Loucy (cell line): Measurements from ENCODE around the gene CRYBG2.
"Not testable (repeated sequence)": the region's sequence is repeated elsewhere in the genome, so short reads cannot be mapped to it uniquely, and the experiment has no call there.

Experiments used
- H2AFZ ChIP-seq: fragments of 200-600 bp; sonication (generic); 2 replicates; pipeline ENCODE4 v1.6.0; 2016; ENCODE audit warnings: antibody characterized with exemption, mild to moderate bottlenecking, low read length, moderate library complexity
- H3F3A ChIP-seq: fragments of 200-600 bp; 2 replicates; pipeline ENCODE4 v1.6.0; 2016; ENCODE audit warnings: antibody characterized with exemption, low read depth, mild to moderate bottlenecking
- H3K27me3 ChIP-seq: fragments of 200-600 bp; sonication (generic); 2 replicates; pipeline ENCODE4 v1.6.1; 2014; ENCODE audit warnings: low read length, mild to moderate bottlenecking; ENCODE audit not compliant: insufficient read depth, poor library complexity, severe bottlenecking
- H3K36me3 ChIP-seq: fragments of 200-600 bp; sonication (generic); 2 replicates; pipeline ENCODE4 v1.6.1; 2016; ENCODE audit warnings: low read length; ENCODE audit not compliant: insufficient read depth
- H3K4me1 ChIP-seq: fragments of 200-600 bp; sonication (generic); 2 replicates; pipeline ENCODE4 v1.5.1; 2014; ENCODE audit warnings: low read length, mild to moderate bottlenecking; ENCODE audit not compliant: insufficient read depth, poor library complexity, severe bottlenecking
- H3K4me2 ChIP-seq: fragments of 200-600 bp; sonication (generic); 2 replicates; pipeline ENCODE4 v1.6.0; 2014; ENCODE audit warnings: antibody characterized with exemption, low read length, low read depth, mild to moderate bottlenecking; ENCODE audit not compliant: poor library complexity, severe bottlenecking
- H3K4me3 ChIP-seq: fragments of 200-600 bp; sonication (generic); 2 replicates; pipeline ENCODE4 v1.5.1; 2014; ENCODE audit warnings: low read length, mild to moderate bottlenecking, mixed read lengths; ENCODE audit not compliant: poor library complexity, severe bottlenecking
- H3K79me2 ChIP-seq: fragments of 200-600 bp; sonication (generic); 2 replicates; pipeline ENCODE4 v1.6.1; 2014; ENCODE audit warnings: low read length; ENCODE audit not compliant: insufficient read depth
- H3K9ac ChIP-seq: fragments of 200-600 bp; sonication (generic); 2 replicates; pipeline ENCODE4 v1.6.0; 2014; ENCODE audit warnings: mild to moderate bottlenecking, low read depth, low read length, moderate library complexity; ENCODE audit not compliant: poor library complexity, severe bottlenecking
- H3K9me2 ChIP-seq: fragments of 200-600 bp; sonication (generic); replicated peaks from 2 replicates; pipeline ENCODE4 v1.6.1; 2016; ENCODE audit warnings: low read depth, low read length, mixed read lengths
- H3K9me3 ChIP-seq: fragments of 200-600 bp; sonication (generic); 2 replicates; pipeline ENCODE4 v1.6.1; 2014; ENCODE audit warnings: mild to moderate bottlenecking, antibody characterized with exemption, low read length, low read depth; ENCODE audit not compliant: insufficient read depth
- H4K20me1 ChIP-seq: fragments of 200-600 bp; sonication (generic); 2 replicates; pipeline ENCODE4 v1.6.0; 2014; ENCODE audit warnings: antibody characterized with exemption, low read length, mild to moderate bottlenecking; ENCODE audit not compliant: insufficient read depth, poor library complexity, severe bottlenecking
- EZH2phosphoT487 ChIP-seq: fragments of 200-600 bp; IDR thresholded peaks from 2 replicates; pipeline ENCODE4 v1.6.1; 2018; ENCODE audit warnings: antibody characterized with exemption, mild to moderate bottlenecking, moderate library complexity, borderline replicate concordance
- TF ChIP-seq, protein P1 (sequence below): fragments of 200-600 bp; sonication (generic); conservative IDR thresholded peaks from 2 replicates; pipeline ENCODE4 v1.5.1; 2014; ENCODE audit warnings: mild to moderate bottlenecking, antibody characterized with exemption, low read length

CRYBG2 gene

DNA sequence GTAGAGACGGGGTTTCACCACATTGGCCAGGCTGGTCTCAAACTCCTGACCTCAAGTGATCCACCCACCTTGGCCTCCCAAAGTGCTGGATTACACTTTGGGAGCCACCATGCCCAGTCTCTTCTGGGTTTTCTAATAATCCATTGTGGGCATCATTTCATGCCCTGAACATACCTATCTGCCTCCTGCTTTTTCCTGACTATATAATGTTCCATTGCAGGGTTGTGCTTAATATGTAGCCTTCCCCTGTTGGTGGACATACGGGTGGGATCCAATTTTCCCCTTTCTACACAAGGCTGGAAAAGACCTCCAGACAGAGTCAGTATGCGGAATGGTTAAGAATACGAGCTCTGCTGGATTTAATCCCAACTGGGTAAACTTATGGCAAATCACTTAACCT, 22.1 kb upstream of the CRYBG2 start:
- TF ChIP-seq EZH2phosphoT487: no peak
- TF ChIP-seq, protein P1, sequence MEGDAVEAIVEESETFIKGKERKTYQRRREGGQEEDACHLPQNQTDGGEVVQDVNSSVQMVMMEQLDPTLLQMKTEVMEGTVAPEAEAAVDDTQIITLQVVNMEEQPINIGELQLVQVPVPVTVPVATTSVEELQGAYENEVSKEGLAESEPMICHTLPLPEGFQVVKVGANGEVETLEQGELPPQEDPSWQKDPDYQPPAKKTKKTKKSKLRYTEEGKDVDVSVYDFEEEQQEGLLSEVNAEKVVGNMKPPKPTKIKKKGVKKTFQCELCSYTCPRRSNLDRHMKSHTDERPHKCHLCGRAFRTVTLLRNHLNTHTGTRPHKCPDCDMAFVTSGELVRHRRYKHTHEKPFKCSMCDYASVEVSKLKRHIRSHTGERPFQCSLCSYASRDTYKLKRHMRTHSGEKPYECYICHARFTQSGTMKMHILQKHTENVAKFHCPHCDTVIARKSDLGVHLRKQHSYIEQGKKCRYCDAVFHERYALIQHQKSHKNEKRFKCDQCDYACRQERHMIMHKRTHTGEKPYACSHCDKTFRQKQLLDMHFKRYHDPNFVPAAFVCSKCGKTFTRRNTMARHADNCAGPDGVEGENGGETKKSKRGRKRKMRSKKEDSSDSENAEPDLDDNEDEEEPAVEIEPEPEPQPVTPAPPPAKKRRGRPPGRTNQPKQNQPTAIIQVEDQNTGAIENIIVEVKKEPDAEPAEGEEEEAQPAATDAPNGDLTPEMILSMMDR: no peak
- H2AFZ ChIP-seq: no peak overlapping the region
- no peaks in the 10 kb centered on the region for H3K27me3 ChIP-seq
- no peak overlapping the region for H3K9ac ChIP-seq
- no peak overlapping the region for H3K4me3 ChIP-seq
- H3K4me1 ChIP-seq: peaks cover 80% of the 10 kb centered on the region
- no peaks in the 10 kb centered on the region for H3K9me3 ChIP-seq
- H3K9me2 ChIP-seq: no peaks in the 10 kb centered on the region
- H3K4me2 ChIP-seq: no peak overlapping the region
- H3F3A ChIP-seq: peaks cover 23% of the 10 kb centered on the region
- no peaks in the 10 kb centered on the region for H4K20me1 ChIP-seq
- no peaks in the 10 kb centered on the region for H3K36me3 ChIP-seq
- H3K79me2 ChIP-seq: no peaks in the 10 kb centered on the region

DNA sequence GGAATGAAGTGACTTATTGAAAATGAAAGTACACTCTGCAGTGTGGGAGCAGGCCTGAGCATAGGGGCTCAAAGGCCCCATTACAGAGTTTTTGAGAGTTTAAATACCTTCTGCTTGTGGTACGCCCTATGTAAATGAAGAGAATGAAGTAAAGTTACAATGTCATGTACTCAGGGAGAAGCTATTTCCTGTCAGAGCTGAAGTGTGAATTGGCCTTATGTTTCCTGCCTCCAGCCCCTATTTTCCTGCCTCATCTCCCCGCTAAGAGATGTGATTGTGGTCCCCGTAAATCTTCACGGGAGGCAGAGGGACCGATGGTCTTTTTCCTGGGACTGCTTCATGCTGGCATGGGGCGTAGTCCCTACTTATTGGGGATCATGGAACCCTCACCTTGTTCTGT, 21.2 kb upstream of the CRYBG2 start:
- peak overlapping the region; percentile 64 for H3K4me3 ChIP-seq
- no peaks in the 10 kb centered on the region for H4K20me1 ChIP-seq
- no peaks in the 10 kb centered on the region for H3K9me2 ChIP-seq
- H3K4me1 ChIP-seq: peaks cover 89% of the 10 kb centered on the region
- peaks cover 23% of the 10 kb centered on the region for H3F3A ChIP-seq
- H3K9me3 ChIP-seq: no peaks in the 10 kb centered on the region
- no peak overlapping the region for H2AFZ ChIP-seq
- H3K4me2 ChIP-seq: peak overlapping the region; percentile 70
- H3K79me2 ChIP-seq: peaks cover 4% of the 10 kb centered on the region
- TF ChIP-seq EZH2phosphoT487: no peak
- TF ChIP-seq, protein P1: no peak
- peak overlapping the region; percentile 85 for H3K9ac ChIP-seq
- no peaks in the 10 kb centered on the region for H3K36me3 ChIP-seq
- no peaks in the 10 kb centered on the region for H3K27me3 ChIP-seq

DNA sequence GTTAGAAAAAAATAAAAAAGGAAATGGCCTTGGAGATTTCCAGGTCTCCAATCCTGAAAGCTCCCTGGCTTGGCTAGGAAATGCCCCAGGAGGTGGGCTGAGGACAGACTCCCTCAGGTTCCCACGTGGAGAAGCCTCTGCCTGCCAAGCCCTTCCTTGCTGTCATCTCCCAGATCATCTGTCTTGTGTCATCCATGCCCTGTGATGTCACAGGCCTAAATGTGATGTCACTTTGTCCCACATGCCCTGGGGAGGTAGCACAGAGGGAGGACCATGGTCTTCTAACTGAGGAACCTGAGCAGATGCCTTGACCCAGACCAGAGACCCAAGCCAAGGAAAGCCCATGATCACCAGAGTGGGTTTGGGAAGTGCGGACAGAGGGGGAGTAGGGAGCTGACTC, 20.4 kb upstream of the CRYBG2 start:
- peaks cover 23% of the 10 kb centered on the region for H3F3A ChIP-seq
- peaks cover 91% of the 10 kb centered on the region for H3K4me1 ChIP-seq
- H3K9me2 ChIP-seq, H3K27me3 ChIP-seq, H2AFZ ChIP-seq, H4K20me1 ChIP-seq, H3K9me3 ChIP-seq, H3K36me3 ChIP-seq: not testable (repeated sequence)
- peaks cover 11% of the 10 kb centered on the region for H3K79me2 ChIP-seq
- peak overlapping the region; percentile 70 for H3K4me2 ChIP-seq
- peak overlapping the region; percentile 85 for H3K9ac ChIP-seq
- H3K4me3 ChIP-seq: peak overlapping the region; percentile 64

DNA sequence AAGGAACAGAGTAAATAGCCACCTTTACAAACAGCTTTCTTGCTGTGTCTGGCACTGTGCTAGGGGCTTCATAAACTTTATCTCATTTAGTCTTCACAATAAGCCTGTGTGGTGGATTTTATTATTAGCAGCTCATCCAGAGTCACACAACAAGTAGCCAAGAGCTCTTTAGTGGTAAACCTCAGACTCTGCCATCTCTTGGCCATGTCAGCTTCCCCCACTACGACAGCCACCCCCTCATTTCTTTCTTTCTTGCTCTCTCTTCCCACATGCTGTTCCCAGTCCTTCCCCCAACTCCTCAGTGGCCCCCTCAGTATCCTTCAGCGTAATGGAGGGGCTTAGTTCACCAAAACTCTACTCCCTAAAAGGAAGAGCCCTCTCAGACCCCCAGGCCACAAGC, 19.9 kb upstream of the CRYBG2 start:
- peak overlapping the region; percentile 70 for H3K4me2 ChIP-seq
- no peaks in the 10 kb centered on the region for H3K27me3 ChIP-seq
- peaks cover 85% of the 10 kb centered on the region for H3K4me1 ChIP-seq
- H3K9me3 ChIP-seq: no peaks in the 10 kb centered on the region
- no peaks in the 10 kb centered on the region for H3K9me2 ChIP-seq
- H3K36me3 ChIP-seq: no peaks in the 10 kb centered on the region
- peaks cover 15% of the 10 kb centered on the region for H3K79me2 ChIP-seq
- H2AFZ ChIP-seq: no peak overlapping the region
- no peaks in the 10 kb centered on the region for H4K20me1 ChIP-seq
- H3K4me3 ChIP-seq: peak overlapping the region; percentile 64
- H3F3A ChIP-seq: peaks cover 23% of the 10 kb centered on the region
- TF ChIP-seq, protein P1: no peak
- TF ChIP-seq EZH2phosphoT487: no peak
- H3K9ac ChIP-seq: peak overlapping the region; percentile 85
